NCI-H524 treated with DMSO at 0.1 percent for 48 hours (cell line): ENCODE results near the gene NOS1AP.

ENCODE experiments used
- DNase-seq: peaks from one replicate; lab custom pipeline; 2025; lab: John Stamatoyannopoulos, UW

Gene NOS1AP

DNA sequence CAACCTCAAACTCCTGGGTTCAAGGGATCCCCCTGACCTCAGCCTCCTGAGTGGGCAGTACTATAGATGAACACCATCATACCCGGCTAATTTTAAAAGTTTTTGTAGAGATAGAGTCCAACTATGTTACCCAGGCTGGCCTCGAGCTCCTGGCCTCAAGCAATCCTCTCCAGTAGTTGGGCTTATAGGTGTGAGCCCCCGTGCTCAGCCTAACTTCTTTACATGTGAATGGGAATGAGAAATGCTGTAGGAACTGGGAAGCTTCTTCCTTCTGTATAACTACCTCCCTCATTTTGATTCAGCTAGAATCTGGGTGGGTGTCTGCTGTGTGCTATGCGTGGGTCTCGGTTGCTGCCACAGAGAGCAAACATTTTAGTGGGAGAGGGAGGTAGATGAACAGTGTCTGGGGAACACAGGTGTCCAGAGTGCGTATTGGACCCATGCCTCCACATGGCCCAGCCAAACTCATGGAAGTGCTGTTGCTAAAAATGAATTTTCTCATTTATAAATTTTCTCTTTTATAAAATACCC is 150.6 kb downstream of the NOS1AP start:
- DNase-seq, result no peak

DNA sequence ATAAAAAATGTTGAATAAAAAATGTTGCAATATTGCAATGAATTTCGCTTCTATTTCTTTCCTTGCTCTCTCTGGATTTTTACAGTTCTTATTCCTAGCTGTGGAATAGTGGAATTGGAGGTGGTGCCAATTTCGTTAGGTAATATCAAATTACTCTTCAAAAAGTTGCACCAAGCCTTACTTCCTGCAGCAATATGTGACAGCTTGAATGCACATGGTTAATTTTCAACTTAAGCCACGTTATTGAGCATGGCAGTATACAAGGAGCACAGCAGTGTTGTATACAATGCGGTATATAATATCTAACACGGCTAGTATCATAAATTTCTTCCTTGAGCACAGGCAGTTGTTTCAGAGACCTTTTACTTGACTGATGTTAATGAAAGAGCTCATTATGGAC is 152.5 kb downstream of the NOS1AP start:
- DNase-seq, result no peak

DNA sequence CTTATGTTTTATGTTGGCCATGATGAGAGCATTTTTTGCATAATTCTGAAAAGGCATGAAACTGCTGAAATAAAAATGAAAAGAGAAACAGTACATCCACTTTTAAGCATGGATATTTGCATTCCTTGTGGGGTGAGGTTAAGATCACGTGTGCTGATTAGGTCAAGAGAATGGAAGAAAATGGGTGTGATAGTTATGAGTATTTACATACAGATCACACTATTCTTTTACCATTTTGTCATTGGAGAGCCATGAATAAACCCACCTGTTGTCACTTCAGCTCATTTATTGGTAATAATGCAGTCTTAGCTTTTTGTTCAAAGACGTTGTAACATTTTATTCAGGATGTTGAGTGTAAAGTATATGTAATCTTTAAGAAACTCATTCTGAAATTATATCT is 153.2 kb downstream of the NOS1AP start:
- DNase-seq, result no peak

DNA sequence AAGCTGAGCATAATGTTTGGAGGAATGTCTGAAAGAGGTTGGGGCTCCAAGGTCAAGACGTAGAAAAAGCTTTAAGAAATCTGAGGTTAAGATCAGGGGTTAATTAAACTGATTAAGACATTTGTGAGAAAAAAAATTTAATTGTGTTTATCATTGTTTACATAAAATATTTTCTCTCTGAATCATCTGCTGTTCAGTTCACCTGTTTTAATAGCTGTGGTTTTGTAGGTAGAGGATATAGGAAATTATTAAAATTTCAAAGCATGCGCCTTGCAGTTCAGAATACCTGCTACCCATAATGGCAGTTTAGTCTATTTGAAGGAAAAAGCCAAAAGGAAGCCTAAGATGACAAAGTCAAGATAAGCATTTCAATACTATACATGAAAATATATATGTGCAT is 154.0 kb downstream of the NOS1AP start:
- no peak for DNase-seq

DNA sequence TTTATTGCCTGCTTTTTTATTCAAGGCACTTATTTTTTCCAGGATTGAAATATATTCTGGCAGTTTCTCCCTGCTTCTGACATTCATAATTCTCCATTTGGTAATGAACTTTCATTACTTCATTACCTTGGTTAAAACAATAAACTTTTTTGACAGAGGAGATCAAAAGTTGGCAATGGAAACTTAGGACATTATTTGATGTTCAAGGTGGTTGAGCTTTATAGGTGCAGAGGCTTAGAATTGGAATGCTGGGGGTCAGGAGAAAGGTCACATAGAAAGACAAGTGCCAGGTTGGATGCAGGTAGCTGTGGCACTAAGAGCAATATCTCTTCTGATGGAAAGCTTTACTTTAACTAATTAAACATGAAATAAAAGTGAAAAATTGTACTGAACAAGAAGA is 154.8 kb downstream of the NOS1AP start:
- DNase-seq, result no peak

DNA sequence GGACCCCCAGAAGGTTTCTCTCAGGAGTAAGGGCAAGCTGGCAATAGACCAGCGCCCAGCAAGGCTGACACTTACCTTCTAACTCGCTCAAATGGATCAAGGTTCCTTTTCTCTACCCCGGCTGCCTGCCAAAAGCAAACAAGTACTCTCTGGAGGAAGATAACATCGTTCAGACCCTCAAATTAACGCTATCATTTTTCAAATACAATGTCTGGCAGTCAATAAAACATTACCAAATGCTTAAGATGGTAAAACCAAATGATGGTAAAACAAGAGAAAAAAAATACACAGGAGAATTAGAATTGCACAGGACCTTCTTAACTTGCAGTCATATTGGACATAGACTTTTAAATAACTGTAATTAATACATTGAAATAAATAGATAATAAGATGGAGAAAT is 159.1 kb downstream of the NOS1AP start:
- DNase-seq, result no peak

DNA sequence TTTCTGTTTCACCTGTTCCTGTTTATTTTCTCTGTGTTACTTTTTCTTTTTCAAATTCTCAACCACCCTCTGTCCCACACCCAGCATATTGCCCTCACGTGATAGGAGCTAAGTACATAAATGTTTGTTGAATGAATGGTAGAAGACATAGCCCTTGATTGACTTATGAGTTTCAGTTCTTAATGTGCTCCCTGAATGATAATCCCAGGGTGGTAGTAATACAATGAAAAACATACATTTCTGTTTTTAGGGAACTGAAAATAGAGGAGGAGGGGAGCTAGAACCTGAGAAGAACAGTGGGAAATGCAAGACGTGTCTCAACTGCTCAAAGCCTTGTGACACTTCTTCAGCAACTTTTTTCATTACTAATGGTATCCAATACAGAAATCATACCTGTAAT is 160.1 kb downstream of the NOS1AP start:
- no peak for DNase-seq

DNA sequence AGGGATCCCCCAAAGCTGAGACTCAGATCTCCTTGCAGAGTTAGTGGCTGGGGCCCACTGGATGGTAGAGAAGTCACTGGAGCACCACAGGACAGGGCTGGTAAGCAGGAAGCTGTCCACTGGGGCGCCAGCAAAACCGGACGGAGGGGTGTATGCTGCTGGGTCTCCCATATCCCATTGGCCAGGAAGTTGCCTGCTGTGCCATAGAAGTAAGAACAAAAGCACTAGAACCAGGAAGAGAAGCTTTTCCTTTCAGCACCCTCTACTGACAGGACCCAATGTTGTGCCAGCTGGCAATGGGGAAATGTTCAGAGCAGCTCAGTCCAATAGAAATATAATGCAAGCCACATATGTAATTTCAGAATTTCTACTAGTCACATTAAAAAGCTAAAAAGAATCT is 160.6 kb downstream of the NOS1AP start:
- no peak for DNase-seq

DNA sequence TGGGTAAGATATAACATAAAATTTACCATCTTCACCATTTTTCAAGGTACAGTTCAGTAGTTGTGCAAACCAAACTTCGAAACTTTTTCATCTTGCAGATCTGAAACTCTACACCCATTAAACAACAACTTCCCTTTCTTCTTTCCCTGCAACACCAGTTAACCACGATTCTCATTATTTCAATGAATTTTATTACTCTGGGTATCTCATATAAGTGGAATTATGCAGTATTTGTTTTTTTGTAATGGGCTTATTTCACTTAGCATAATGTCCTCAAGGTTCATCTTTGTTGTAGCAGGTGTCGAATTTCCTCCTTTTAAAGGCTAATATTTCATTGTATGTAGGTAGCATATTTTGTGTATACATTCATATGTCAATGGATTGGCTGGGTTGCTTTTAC is 161.0 kb downstream of the NOS1AP start:
- DNase-seq, result no peak

DNA sequence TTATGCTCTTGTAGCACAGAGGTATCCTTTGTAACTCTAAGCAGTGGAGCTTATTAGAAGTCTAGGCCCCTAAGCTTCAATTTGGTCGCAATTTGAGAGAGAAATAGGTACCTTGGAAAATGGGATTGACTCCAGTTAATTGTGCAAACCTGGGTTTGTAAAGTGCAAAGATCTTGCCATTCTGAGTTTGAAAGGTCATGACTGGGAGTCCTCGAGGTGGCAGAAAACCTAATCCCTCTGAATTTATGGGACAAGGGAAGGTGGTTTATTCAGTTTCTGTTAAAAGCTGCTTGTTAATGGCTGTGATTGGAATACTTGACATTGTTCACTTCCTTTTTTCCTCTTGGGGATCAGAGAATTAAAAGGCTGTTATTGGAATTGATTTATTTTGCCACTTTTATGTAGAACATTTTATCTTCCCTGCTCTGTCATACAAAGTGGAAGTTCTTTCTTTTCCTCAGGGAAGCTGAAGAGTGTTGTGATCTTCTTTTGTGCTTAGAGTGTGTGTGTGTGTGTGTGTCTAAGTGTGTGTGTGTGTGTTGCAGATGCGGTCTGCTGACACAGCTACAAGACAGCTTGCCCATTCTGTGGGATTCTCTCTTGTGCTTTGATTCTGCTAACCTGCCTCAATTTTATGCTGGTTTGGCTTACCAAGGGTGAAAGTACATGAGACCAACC is 162.7 kb downstream of the NOS1AP start:
- no peak for DNase-seq

DNA sequence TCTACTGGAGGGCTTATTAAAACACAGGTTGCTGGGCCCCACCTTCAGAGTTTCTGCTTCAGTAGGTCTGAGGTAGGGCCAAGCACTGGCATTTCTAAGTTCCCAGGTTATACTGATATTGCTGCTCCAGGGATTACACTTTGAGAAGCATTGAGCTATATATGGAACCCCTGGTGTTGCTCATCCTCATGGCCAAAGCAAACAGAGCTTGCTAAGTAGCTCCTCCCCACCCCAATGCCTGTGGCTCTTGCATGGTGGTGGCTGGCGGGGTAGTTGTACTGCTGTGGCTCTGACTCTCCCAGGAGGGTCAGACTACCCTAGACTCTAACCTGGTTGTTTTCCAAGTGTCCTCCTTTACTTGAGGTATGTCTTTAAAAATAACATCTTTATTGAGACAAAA is 163.6 kb downstream of the NOS1AP start:
- DNase-seq, result no peak

DNA sequence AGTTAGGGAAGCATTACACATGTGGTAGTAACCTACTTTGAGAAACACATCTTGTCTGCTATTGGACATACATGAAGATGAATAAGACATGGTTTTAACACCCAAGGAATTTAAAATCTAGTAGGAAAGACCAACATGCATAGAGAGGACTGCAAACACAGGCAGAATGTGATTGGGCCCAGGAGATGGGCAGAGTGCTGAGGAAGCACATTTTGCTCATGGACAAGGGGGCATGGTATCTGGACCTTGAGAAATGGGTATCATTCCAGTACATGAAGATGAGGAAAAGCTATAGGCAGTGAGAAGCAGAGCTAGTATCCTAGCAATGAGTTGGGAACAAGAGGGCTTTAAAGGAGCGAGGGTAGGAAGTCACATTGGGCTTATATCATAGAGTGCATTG is 164.4 kb downstream of the NOS1AP start:
- DNase-seq, result no peak

DNA sequence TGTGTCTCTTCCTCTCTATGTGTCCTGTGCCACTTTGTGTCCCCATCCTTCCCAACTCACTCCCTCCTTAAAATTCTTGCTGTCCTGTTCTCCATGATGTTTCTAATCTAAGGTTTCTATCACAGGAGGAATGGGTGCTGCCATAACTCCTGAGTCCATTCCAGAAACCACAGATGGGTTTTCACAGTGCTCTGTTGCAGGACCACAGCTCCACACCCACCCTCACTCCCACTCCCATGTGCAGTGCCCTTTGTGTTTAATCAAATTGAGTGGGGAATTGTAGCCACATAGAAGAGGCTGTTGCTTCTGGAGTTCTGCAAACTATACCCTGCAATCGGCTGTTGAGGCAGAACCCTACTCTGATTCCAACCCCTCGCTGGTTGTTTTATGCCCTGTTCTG is 165.1 kb downstream of the NOS1AP start:
- no peak for DNase-seq

DNA sequence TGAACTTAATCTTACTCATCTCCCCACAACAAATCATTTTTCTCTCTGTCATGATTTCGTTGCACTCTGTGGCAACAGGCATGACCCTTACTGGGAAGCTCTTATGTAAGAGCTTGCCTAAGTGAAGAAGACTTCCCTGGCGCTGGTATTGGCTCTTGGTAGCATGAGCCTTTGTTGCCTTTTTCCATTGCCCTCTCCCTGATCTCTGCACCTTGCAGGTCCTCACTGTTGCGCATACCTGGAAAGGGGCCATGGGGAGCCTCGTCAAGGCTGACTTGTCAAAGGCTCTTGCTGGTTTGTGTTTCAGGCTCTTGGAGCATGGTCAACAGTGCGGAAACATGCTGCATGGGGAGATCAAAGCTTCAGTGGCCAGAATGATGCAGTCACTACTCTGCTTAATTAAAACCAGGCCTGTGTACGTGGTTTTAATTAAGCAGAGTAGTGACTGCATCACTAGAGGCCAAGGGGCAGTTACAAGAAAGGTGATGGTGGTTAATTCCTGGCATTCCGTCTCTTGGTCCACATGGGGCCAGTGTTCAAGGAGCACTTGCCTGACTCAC is 165.8 kb downstream of the NOS1AP start:
- DNase-seq, result no peak

DNA sequence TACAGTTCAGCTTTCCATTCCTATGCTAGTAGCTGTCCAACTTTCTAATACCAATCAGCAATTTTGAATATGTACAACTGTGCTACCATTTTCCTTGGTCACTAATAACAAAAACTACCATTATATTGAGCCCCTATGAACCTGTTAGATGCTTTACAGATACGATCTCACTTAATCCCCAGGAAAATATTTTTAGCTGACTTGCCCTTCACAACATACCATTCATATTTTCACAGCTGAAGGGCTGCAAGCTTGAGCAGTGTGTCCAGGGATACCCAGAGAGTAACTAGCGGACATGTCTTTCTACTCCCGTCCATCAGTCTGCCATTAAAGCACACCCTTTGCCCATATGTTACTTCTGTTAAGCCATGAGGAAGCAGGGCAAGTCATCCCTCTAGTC is 166.7 kb downstream of the NOS1AP start:
- DNase-seq, result no peak

DNA sequence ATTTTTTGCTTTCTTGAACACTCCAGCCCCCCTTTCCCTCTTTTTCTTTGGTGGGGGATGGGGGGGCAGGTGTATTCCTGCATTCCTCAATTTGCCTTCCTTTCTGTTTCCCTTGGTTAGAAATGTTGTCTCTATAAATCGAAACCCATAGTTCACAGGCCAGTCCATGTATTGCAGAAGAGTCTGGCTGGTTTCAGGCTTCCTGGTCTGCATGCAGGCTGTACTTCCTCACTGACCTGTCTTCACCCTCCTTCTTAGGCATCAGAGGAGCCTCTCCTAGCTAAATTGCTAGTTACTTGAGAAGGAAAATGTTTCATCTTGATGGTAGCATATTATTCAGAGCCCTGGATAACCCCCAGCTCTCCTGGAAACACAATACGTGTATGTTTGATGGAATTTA is 167.1 kb downstream of the NOS1AP start:
- DNase-seq, result no peak

DNA sequence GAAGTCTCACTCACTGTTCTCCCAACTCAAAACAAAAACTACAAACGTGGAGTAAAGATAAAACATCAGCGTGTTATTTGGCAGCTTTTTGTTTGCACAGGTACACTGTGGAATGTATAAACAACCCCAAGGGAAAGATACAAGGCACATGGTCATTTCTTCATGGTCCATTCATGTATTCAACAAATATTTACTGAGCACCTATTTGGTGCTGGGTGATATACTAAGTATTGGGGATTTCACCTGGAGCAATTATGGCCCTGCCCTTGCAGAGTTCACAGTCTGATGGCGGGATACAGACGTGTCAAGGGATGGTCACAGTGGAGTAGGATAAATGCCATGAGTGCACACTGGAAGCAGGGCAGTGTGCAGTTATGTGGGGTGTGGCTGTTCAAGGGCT is 171.1 kb downstream of the NOS1AP start:
- no peak for DNase-seq

DNA sequence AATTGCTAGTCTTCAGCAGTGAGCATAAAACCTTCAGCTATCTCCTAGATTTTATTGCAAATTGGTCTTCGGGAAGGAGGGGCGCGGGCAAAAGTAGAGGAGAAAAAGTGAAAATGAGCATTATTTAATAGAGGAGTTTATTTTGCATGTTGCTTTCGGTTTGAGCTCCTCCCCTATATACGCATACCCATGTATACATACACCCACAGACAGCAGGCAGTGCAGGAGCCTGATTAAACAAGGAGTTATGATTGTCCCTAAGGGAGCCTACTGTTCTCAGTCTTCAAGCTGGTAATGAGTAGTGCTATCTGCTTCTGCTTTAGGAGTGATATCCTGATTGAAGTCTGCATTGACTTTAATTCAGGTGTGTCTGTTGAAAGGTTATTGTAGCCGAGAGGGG is 173.3 kb downstream of the NOS1AP start:
- no peak for DNase-seq

DNA sequence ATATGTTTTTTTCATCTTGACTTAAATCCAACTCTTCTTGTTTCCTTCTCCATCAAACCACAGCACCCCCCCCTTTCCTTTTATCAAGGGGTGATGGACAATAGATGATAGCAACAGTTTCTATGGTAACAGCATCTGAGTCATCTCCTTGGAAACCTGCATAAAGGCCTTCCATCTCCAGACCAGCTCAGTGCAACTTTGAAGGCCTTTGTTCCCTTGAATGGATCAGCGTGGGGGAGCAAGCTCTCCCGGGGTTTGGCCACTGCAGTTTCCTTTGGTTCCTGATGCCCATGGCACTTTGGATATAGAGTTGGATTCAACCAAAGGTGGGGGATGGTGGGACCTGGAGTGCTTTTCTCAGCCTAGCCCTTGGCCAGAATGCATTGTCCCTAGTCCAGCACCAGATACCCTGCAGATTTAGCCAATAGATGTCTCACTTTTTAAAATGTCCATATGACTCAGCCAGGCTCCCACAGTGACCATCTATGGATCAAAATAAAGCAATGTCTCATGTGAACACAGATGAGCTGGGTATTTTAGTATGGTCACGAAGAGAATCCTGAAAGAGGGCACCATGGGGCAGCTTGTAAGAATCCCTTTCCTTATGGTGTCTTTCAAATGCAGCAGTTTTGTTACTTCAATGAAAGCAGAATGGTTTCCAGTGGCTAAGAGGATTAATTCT is 179.5 kb downstream of the NOS1AP start:
- no peak for DNase-seq

DNA sequence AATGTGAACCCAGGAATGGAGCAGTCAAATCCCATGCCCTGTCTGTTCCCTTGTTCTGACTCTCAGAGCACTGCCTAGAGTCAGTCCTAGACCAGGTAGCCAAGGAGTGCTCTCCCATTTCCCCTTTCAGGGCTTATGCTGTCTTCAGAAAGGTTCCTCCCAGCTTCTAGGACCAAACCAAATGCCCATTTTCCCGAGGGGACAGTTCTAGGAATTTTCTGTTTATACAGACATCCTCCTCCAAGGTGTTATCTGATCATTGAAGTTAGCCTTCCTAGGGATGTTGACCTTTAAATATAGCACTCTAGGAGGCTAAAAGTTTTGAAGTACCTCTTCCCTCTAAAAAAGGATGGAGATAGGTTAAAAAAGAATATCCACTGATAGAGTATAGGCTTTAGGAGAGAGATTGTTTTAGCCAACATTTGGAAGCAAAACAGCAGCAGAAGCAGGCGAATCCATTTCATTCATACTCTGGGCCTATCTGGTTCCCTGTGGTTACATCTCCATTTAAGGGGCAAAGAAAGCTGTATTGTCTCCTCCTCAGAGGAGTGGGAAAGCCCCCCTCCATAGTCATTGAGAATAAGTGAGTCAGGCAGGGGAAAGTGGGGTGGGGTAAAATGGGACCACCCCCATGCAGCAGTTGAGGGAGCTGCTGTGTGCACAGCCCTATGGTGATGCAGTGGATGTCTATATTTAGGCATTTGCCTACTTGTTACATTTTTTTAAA is 180.7 kb downstream of the NOS1AP start:
- DNase-seq, result no peak

DNA sequence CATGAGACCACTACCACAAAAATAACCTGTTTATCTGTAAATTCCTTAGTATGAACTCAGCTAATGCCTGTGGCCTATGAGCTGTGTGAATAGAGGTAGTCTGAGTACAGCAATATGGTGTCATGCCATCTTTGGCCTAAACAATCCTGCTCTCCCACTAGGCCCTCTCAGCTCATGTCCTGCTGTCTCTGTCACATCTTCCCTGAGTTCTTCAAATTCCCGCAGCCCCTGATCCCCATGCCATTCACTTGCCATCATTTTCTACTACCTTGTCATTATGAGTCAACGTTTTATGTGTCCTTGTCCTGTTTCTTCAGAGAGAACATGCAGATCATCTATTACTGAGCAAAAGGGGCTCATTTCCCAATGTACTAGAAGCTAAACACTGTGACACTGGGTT is 181.6 kb downstream of the NOS1AP start:
- no peak for DNase-seq

DNA sequence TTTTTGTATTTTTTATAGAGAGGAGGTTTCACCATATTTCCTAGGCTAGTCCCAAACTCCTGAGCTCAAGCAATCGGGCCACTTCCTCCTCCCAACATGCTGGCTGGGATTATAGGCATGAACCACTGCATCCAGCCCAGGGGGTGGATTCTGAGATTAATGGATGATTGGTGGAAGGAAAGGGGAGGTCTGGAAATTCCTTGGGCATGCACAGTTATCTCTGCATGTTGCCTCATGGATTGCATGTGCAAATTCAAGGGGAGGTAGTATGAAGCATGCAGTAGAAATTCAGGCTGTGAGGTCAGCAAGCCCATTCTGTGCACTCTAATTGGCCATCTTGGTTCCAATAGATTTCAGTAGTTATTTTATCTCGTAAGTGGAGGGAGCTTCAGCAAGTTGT is 182.7 kb downstream of the NOS1AP start:
- no peak for DNase-seq

DNA sequence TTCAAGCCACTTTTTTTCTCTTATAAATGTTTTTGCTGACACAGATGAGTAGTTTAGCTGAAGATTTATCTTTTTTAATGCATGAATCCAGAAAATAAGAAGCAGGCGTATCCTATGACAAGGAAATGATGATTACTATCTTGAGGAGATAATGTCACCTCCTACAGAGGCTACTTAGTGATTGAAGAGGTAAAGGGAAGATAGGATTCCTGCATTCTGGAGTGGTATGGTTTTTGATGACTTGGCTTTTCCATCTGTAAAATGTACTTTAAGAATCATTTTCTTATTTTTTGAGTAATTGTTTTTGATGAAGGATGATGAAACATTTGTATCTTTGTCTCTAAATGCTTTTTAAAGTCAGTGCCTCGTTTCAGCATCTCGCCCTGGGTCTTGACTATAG is 184.3 kb downstream of the NOS1AP start:
- DNase-seq, result no peak
